Epithelial cell of proximal tubule (primary cell): ENCODE data around the gene CYP4F22. TPM values are rescaled to one million over a fixed set of nuclear protein-coding genes. Genes with fewer than 3 reads are reported as not detected.
A peak's percentile ranks its signal among the peaks of the same experiment; 100 is the strongest.

Source experiments
- DNase-seq: peaks from one replicate; pipeline ENCODE4 v3.0.0-alpha.2; 2011; ENCODE audit warnings: low read depth
- H3K4me3 ChIP-seq: 2 replicates; pipeline ENCODE4 v1.5.1; 2011; ENCODE audit warnings: low read depth, mild to moderate bottlenecking, low read length
- total RNA-seq: library from RNA; depleted of rRNA; stranded (reverse); fragments of >200 nt; gene quantifications from 2 replicates; pipeline ENCODE4 v1.2.3, GENCODE V29; 2015
- TF ChIP-seq, protein P1 (sequence below): conservative IDR thresholded peaks from 2 replicates; pipeline ENCODE4 v1.5.1; 2012; ENCODE audit warnings: low read depth, mild to moderate bottlenecking, low read length

The CYP4F22 gene
- total RNA-seq, 1 donor from 2014 or later: not detected

DNA sequence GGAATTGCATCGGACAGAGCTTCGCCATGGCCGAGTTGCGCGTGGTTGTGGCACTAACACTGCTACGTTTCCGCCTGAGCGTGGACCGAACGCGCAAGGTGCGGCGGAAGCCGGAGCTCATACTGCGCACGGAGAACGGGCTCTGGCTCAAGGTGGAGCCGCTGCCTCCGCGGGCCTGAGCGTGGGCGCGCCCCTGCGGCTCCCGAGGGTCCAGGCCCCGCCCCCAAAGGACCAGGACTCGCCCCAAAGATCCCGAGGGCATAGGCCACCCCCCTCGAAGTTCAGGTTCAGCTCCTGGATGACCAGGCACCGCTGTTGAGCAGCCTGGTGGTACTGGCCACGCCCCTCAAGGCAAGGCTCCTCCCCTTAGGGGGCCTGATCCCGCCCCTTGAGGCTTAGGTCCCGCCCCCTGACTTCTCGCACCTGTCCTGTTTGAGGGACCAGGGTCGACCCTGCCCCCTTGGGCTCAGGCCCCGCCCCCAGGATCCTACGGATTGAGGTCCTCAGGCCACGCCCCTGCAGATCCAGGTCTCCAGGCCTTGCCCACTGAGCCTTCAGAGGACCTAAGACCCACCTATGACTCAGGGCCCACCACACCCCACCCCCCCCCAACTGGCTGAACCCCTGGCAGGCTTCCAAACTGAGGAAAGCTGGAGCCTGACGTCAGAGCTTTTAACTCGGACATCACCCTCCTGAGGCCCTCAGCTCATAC is 43.1 kb downstream of the CYP4F22 start:
- TF ChIP-seq, protein P1, sequence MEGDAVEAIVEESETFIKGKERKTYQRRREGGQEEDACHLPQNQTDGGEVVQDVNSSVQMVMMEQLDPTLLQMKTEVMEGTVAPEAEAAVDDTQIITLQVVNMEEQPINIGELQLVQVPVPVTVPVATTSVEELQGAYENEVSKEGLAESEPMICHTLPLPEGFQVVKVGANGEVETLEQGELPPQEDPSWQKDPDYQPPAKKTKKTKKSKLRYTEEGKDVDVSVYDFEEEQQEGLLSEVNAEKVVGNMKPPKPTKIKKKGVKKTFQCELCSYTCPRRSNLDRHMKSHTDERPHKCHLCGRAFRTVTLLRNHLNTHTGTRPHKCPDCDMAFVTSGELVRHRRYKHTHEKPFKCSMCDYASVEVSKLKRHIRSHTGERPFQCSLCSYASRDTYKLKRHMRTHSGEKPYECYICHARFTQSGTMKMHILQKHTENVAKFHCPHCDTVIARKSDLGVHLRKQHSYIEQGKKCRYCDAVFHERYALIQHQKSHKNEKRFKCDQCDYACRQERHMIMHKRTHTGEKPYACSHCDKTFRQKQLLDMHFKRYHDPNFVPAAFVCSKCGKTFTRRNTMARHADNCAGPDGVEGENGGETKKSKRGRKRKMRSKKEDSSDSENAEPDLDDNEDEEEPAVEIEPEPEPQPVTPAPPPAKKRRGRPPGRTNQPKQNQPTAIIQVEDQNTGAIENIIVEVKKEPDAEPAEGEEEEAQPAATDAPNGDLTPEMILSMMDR: no peak
- H3K4me3 ChIP-seq: peak overlapping the region; percentile 22
- DNase-seq: no peak

DNA sequence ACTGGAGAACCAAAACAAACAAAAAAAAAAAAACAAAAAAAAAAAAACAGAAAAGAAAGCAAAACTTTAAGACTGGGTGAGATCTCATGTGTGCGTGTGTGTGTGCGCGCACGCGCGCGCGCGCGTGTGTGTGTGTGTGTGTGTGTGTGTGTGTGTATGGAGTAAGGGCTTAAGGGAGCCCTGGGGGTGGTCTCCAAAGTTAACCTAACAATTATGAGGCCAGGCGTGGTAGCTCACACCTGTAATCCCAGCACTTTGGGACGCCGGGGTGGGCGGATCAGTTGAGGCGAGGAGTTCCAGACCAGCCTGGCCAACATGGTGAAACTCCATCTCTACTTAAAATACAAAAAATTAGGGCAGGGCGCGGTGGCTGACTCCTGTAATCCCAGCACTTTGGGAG is 46.7 kb downstream of the CYP4F22 start:
- TF ChIP-seq, protein P1: no peak
- DNase-seq: no peak
- no peak overlapping the region for H3K4me3 ChIP-seq

DNA sequence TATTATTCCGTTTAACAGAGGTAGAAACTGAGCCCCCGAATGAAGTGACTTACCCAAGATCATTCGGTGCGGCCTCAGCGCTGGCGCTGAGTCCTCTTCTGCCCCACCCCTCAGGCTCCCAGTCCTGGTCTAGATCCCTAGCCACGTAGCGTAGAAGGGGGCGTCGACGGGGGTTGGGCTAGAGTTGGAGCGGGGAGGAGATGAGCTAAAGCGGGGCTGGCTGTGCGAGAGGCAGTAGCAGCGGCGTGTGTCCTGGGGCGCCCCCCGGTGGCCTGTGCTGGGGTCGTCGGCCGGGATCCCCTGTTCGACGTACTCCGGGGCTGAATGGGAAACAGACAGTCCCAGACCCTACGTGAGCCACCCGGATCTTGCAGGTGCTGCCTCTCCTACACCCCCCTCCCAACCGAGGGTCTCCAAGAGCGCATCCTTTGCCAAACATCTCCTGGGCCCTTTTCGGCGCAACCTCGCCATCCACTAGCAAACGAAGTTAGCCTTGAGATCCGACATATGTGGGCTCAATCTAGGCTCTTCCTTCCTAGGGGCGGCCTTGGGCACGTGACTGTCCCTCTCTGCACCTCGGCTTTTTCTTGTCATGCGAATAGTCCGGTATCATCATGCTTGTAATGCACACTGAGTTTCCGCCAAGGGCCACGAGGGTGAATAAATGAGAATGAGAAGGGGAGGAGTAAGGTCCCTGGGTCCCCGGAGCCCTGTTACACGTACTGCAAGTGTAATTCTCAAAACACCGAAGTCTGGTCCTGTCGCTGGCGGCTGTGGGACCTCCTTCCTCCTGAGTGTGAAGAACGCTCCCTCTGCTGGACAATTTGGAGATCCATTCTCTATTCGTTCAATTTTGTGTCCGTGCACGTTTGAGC is 47.7 kb downstream of the CYP4F22 start:
- peak overlapping the region; percentile 45 for H3K4me3 ChIP-seq
- TF ChIP-seq, protein P1: peak; percentile 87
- peak; percentile 47 for DNase-seq

DNA sequence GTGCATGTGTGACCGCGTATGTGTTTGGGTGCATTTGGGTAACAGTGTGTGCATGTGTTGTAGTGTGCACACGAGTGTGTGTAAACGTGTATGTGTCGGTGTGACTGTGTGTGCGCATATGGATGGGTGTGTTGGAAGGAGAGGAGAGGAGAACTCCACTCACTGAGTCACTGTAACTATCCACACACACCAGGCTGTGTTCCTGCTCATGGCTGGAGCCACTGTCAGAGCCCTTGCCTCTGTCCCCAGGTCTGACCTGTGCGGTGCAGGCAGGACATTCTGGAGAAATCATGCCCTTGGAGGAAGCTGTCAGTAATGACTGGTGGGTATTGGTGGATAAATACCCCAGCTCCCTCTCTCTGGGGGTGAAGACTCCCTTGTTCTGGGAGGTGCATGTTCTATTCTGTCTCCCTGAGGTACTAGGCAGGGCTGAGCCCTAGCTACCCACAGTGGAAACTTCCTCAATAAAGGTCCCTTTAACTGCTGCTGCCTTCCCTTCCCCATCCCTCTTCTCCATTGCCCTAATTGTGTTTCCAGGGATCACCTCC is 48.4 kb downstream of the CYP4F22 start:
- H3K4me3 ChIP-seq: no peak overlapping the region
- DNase-seq: no peak
- TF ChIP-seq, protein P1: no peak

DNA sequence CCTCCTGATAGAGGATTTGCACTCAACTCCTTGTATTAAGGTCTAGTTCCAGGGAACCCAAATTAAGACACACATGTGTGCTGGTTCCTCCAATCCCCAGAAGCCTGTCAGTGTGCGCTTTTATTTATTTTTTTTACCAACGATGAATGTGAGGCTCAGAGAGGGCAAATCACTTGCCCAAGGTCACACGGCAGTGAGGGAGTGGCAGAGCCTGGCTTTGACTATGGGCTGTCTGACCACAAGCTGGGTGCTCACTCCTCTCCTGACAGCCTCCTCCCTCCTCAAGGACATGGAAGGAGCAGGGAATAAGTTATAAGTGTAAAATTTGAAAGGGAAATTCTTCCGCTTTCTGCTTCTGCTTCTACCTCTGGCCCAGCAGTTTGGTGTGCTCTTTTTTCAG is 48.9 kb downstream of the CYP4F22 start:
- TF ChIP-seq, protein P1: no peak

DNA sequence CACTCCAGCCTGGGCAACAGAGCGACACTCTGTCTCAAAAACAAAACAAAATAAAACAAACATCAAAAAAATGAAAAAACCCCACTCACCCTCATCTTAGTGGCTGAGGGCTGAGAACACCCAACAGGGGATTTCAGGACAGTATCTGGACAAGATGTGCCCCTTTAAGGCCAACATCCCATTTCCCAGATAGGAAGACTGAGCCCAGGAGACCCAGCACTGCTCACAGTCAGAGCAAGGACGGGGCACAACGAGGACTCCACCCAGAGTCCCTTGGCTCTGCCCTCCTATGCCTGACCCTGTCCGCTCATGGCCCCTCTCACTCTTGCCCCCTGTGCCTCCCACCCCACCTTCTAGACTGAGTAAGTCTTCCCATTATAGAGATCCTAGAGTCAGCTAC is 53.8 kb downstream of the CYP4F22 start:
- no peak for DNase-seq
- TF ChIP-seq, protein P1: no peak
- H3K4me3 ChIP-seq: no peak overlapping the region

More for the DNA sequence above, 48.9 kb downstream of the CYP4F22 start:
- no peak overlapping the region for H3K4me3 ChIP-seq
- DNase-seq: no peak
